Measurements from ENCODE around the gene AKAP13. TPM values are rescaled to one million over a fixed set of nuclear protein-coding genes. Genes with fewer than 3 reads are reported as not detected.

AKAP13 gene
- total and polyA plus RNA-seq, 2 of the 8 experiments (the other 6 are each of a cell fraction or from before 2014, with no cell fraction given): 14.0 to 46.2 TPM

GRCh38 chr15:85757939-85758654, 377.7 kb downstream of the AKAP13 start (continued):
- TF ChIP-seq BRCA1 (IDR thresholded peaks at IDR 0.05; ENCODE audit: low read depth, low read length): no peak
- no peak for TF ChIP-seq RAD21 (IDR thresholded peaks at IDR 0.05 in 1 of 2, conservative IDR thresholded peaks at IDR 0.05 in 1 of 2; ENCODE audit: low read depth in 2 of 2, low read length in 2 of 2)
- no peak for TF ChIP-seq SP1 (IDR thresholded peaks at IDR 0.05; ENCODE audit: low read depth, low read length)
- no peak for TF ChIP-seq ATF3 (IDR thresholded peaks at IDR 0.05; ENCODE audit: insufficient read depth, low read depth, low read length)
- no peak for TF ChIP-seq TEAD4 (IDR thresholded peaks at IDR 0.05; ENCODE audit: low read depth, low read length)
- TF ChIP-seq POLR2A (IDR thresholded peaks at IDR 0.05; ENCODE audit: control extremely low read depth in 1 of 2, low read depth in 2 of 2, low read length in 2 of 2): no peak

All from H1 (cell line).